K562 (cell line): Measurements from ENCODE around the gene UBE2R2. TPM values are rescaled to one million over a fixed set of nuclear protein-coding genes. Genes with fewer than 3 reads are reported as not detected.

Source experiments
- FOS ChIP-seq: IDR thresholded peaks from 3 replicates; pipeline ENCODE4 v1.6.1; 2011; ENCODE audit not compliant: insufficient read length; ENCODE audit errors: extremely low read depth
- HDAC1 ChIP-seq, 2 experiments: fragments of 450-650 bp; IDR thresholded peaks; 2 replicates each; pipeline ENCODE4 v1.6.1; 2016 to 2017; ENCODE audit warnings: inconsistent platforms in 1 of 2, mild to moderate bottlenecking in 1 of 2, moderate library complexity in 1 of 2
- ILK ChIP-seq: fragments of 450-650 bp; IDR thresholded peaks from 2 replicates; pipeline ENCODE4 v1.6.1; 2016; ENCODE audit warnings: missing genetic modification characterization, low read depth, mild to moderate bottlenecking, missing compliant biosample characterization, moderate library complexity, borderline replicate concordance
- KLF10 ChIP-seq: fragments of 250-450 bp; sonication (Bioruptor Pico); IDR thresholded peaks from 2 replicates; pipeline ENCODE4 v1.6.1; 2021; ENCODE audit warnings: matching md5 sums
- MEF2A ChIP-seq: IDR thresholded peaks from 2 replicates; pipeline ENCODE4 v1.6.1; 2011; ENCODE audit warnings: low read depth, mild to moderate bottlenecking, low read length, moderate library complexity; ENCODE audit not compliant: control insufficient read depth
- RAD21 ChIP-seq, 2 experiments: fragments of 250-450 bp in 1 of 2; fragments of 450-650 bp in 1 of 2; sonication (Bioruptor Pico) in 1 of 2; formaldehyde crosslinking in 1 of 2; IDR thresholded peaks in 1 of 2; conservative IDR thresholded peaks in 1 of 2; 2 replicates each; pipeline versions ENCODE4 v1.4.0 to v1.8.0; 2020 to 2022; ENCODE audit warnings: mild to moderate bottlenecking in 2 of 2, moderate library complexity in 1 of 2
- SMAD4 ChIP-seq: fragments of 250-450 bp; sonication (Bioruptor Pico); conservative IDR thresholded peaks from 2 replicates; pipeline ENCODE4 v1.8.0; 2021; ENCODE audit warnings: inconsistent platforms, mild to moderate bottlenecking, moderate library complexity
- TAF7 ChIP-seq: fragments of 450-650 bp; IDR thresholded peaks from 2 replicates; pipeline ENCODE4 v1.6.1; 2016; ENCODE audit warnings: missing genetic modification characterization, missing compliant biosample characterization
- ZBTB40 ChIP-seq, 2 experiments: fragments of 450-650 bp in 1 of 2; sonication (generic) in 1 of 2; formaldehyde crosslinking in 1 of 2; IDR thresholded peaks; 2 replicates each; pipeline versions ENCODE4 v1.7.1 to v1.9.0; 2016 to 2022; ENCODE audit warnings: inconsistent platforms in 1 of 2, mild to moderate bottlenecking in 1 of 2, missing genetic modification reagents in 1 of 2
- ZNF592 ChIP-seq: fragments of 450-650 bp; IDR thresholded peaks from 2 replicates; pipeline ENCODE4 v1.6.1; 2017; ENCODE audit warnings: antibody characterized with exemption, mild to moderate bottlenecking
- ZNF644 ChIP-seq: fragments of 200-800 bp; sonication (Bioruptor generic); IDR thresholded peaks from 2 replicates; pipeline ENCODE4 v1.6.1; 2016; ENCODE audit warnings: low read depth, missing genetic modification characterization, missing compliant biosample characterization
- polyA plus RNA-seq, 8 experiments: library from polyadenylated mRNA; depleted of rRNA in 4 of 8; stranded (reverse) in 5 of 8; unstranded in 3 of 8; fragments of >200 nt; fragmentation: Nextera tagmentation in 2 of 8; fragmentation: Illumina TruSeq in 1 of 8; extraction: Ambion mirVana in 2 of 8; extraction: Trizol in 1 of 8; gene quantifications; 2 replicates each; pipeline versions ENCODE4 v1.2.1 to v1.2.3, GENCODE V29; 2011 to 2014; ENCODE audit warnings: inconsistent platforms in 1 of 8, missing spikeins in 1 of 8
- total RNA-seq, 7 experiments: library from RNA; depleted of rRNA in 6 of 7; stranded (reverse); fragments of >200 nt in 6 of 7; fragmentation: Illumina TruSeq in 2 of 7; extraction: Trizol in 2 of 7; gene quantifications; 2 replicates each; pipeline versions ENCODE4 v1.2.1 to v1.2.3, GENCODE V29; 2011 to 2021; ENCODE audit warnings: low replicate concordance in 1 of 7

The UBE2R2 gene
- total and polyA plus RNA-seq, 9 of the 15 experiments (the other 6 are each of a cell fraction or from before 2014, with no cell fraction given): 7.8 to 26.2 (median 11.8) TPM

- TF ChIP-seq ZBTB40 (IDR thresholded peaks at IDR 0.05) (no peak), ZBTB40 (CRISPR knock-in tag; IDR thresholded peaks at IDR 0.05) (no peak), KLF10 (CRISPR knock-in tag) (no peak), HDAC1 (IDR thresholded peaks at IDR 0.05) (peak in 1 of 2 experiments; percentile 79; a peak in 2 of 4 replicates), SMAD4 (CRISPR knock-in tag) (peak; percentile 37; the same call in 1 of the 2 replicates), MEF2A (no peak), ZNF644 (no peak), RAD21 (CRISPR knock-in tag; conservative IDR thresholded peaks at IDR 0.05 in 1 of 2, IDR thresholded peaks at IDR 0.05 in 1 of 2) (no peak), ILK (tag) (no peak), ZNF592 (peak; percentile 44), FOS (no peak), TAF7 (tag) (peak; percentile 37; the same call in 1 of the 2 replicates)
Measured at GRCh38 chr9:33816327-33817252, at the start of gene UBE2R2 (continued).
